Fibroblast of mammary gland (primary cell): ENCODE data around the gene CLSTN2.
A peak's percentile ranks its signal among the peaks of the same experiment; 100 is the strongest.

ENCODE experiments used
- DNase-seq: peaks from one replicate; pipeline ENCODE4 v3.0.0-alpha.2; 2010; ENCODE audit warnings: low read depth
- H3K4me3 ChIP-seq: 2 replicates; pipeline ENCODE4 v1.5.1; 2011; ENCODE audit warnings: low read depth, mild to moderate bottlenecking, low read length, moderate library complexity; ENCODE audit not compliant: control insufficient read depth
- CTCF ChIP-seq: conservative IDR thresholded peaks from 2 replicates; pipeline ENCODE4 v1.5.1; 2011; ENCODE audit warnings: low read depth, low read length, inconsistent platforms; ENCODE audit not compliant: control insufficient read depth, insufficient read depth

Gene CLSTN2

GRCh38 chr3:140584549-140584948 is 649.6 kb downstream of the CLSTN2 start:
- no peak overlapping the region for H3K4me3 ChIP-seq
- DNase-seq = no peak
- TF ChIP-seq CTCF = no peak

GRCh38 chr3:140585828-140586227 is 650.8 kb downstream of the CLSTN2 start:
- H3K4me3 ChIP-seq = no peak overlapping the region
- no peak for TF ChIP-seq CTCF
- peak; percentile 71 for DNase-seq

GRCh38 chr3:140586311-140586710 is 651.3 kb downstream of the CLSTN2 start:
- H3K4me3 ChIP-seq = no peak overlapping the region
- TF ChIP-seq CTCF = no peak
- no peak for DNase-seq

- TF ChIP-seq CTCF = no peak
- DNase-seq = no peak
- no peak overlapping the region for H3K4me3 ChIP-seq
Measured at GRCh38 chr3:140588558-140588957, 653.6 kb downstream of the CLSTN2 start.

- no peak overlapping the region for H3K4me3 ChIP-seq
- TF ChIP-seq CTCF = no peak
- no peak for DNase-seq
Measured at GRCh38 chr3:140593766-140594165, 658.8 kb downstream of the CLSTN2 start.

GRCh38 chr3:140595295-140595694 is 660.3 kb downstream of the CLSTN2 start:
- no peak for TF ChIP-seq CTCF
- no peak overlapping the region for H3K4me3 ChIP-seq
- peak; percentile 81 for DNase-seq

GRCh38 chr3:140597364-140597763 is 662.4 kb downstream of the CLSTN2 start:
- no peak for DNase-seq
- no peak for TF ChIP-seq CTCF
- no peak overlapping the region for H3K4me3 ChIP-seq
